Measurements from ENCODE around the gene IPCEF1.

DNA sequence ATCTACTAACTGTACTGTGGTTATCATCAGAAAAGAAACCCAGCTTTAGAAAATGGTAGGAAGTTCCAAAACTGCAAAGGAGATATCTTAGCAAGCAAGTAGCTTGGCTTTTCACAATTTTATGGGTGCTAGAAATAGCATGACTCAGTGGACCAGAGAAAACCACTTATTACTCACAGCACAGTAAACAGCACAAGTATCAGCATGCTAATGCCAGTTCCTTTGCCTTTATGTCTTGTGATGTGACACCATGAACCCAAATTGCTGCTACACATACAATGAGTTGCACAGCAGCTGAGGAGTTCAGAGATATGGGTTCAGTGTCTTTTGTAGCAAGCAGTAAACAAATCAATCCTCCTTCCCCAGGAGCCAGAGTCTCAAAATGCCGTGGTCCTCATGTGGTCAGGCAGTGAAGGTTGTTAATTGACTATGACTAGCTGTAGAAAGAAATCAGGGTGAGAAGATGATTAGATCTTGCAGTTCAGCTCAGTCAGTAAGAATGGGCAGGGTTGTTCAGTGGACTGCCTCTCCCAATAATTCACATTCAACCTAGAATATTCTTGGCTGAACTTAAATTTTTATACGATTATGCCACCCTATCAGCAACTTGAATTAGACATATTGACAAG lies 244.3 kb downstream of the IPCEF1 start:
- TF ChIP-seq, protein P1, sequence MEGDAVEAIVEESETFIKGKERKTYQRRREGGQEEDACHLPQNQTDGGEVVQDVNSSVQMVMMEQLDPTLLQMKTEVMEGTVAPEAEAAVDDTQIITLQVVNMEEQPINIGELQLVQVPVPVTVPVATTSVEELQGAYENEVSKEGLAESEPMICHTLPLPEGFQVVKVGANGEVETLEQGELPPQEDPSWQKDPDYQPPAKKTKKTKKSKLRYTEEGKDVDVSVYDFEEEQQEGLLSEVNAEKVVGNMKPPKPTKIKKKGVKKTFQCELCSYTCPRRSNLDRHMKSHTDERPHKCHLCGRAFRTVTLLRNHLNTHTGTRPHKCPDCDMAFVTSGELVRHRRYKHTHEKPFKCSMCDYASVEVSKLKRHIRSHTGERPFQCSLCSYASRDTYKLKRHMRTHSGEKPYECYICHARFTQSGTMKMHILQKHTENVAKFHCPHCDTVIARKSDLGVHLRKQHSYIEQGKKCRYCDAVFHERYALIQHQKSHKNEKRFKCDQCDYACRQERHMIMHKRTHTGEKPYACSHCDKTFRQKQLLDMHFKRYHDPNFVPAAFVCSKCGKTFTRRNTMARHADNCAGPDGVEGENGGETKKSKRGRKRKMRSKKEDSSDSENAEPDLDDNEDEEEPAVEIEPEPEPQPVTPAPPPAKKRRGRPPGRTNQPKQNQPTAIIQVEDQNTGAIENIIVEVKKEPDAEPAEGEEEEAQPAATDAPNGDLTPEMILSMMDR (conservative IDR thresholded peaks at IDR 0.05), result no peak
- no peak for TF ChIP-seq ZFX (IDR thresholded peaks at IDR 0.05)
